NCI-H2227 (cell line): ENCODE results near the gene PROX2.

Source experiments
- DNase-seq: peaks from one replicate; lab custom pipeline; 2025; ENCODE audit not compliant: unreplicated experiment; lab: John Stamatoyannopoulos, UW

The PROX2 gene

GRCh38 chr14:74846968-74847665 is 28.8 kb downstream of the PROX2 start:
- DNase-seq: no peak

GRCh38 chr14:74846168-74846567 is 29.8 kb downstream of the PROX2 start:
- DNase-seq: no peak

GRCh38 chr14:74843653-74844052 is 32.3 kb downstream of the PROX2 start:
- DNase-seq: no peak

- DNase-seq: no peak
Measured at GRCh38 chr14:74841230-74842207, 34.4 kb downstream of the PROX2 start.

- no peak for DNase-seq
Measured at GRCh38 chr14:74840603-74841030, 35.3 kb downstream of the PROX2 start.

- DNase-seq: no peak
Measured at GRCh38 chr14:74838166-74838565, 37.8 kb downstream of the PROX2 start.

GRCh38 chr14:74836251-74836960 is 39.5 kb downstream of the PROX2 start:
- no peak for DNase-seq

- no peak for DNase-seq
Measured at GRCh38 chr14:74835645-74836250, 40.2 kb downstream of the PROX2 start.

GRCh38 chr14:74834692-74835392 is 41.1 kb downstream of the PROX2 start:
- no peak for DNase-seq

GRCh38 chr14:74832849-74833248 is 43.1 kb downstream of the PROX2 start:
- no peak for DNase-seq

- no peak for DNase-seq
Measured at GRCh38 chr14:74829251-74829650, 46.7 kb downstream of the PROX2 start.

GRCh38 chr14:74826574-74826973 is 49.4 kb downstream of the PROX2 start:
- no peak for DNase-seq
